ENCODE results near the gene ALDH4A1. TPM values are rescaled to one million over a fixed set of nuclear protein-coding genes. Genes with fewer than 3 reads are reported as not detected.

The ALDH4A1 gene
- polyA plus RNA-seq, 2 donors, result 34.7 to 39.6 TPM

GRCh38 chr1:18946550-18947381 is 44.4 kb upstream of the ALDH4A1 start:
- Histone ChIP-seq H3K27me3 (ENCODE audit: control insufficient read depth in 1 of 2, insufficient read depth in 2 of 2, low read length in 2 of 2) (no peaks in the 10 kb centered on the region), H3K4me3 (ENCODE audit: low read depth in 1 of 2, low read length in 2 of 2) (no peak overlapping the region), H3K36me3 (ENCODE audit: control insufficient read depth in 2 of 2, insufficient read depth in 2 of 2, low read length in 1 of 2) (no peaks in the 10 kb centered on the region), H3K9me3 (ENCODE audit: control insufficient read depth in 2 of 2, insufficient read depth in 1 of 2, low read depth in 1 of 2, low read length in 1 of 2) (no peaks in the 10 kb centered on the region), H3K27ac (ENCODE audit: low read depth in 2 of 2, low read length in 1 of 2) (peak overlapping the region; percentile 30 to 56), H3K4me1 (ENCODE audit: control insufficient read depth in 2 of 2, insufficient read depth in 2 of 2, low read length in 1 of 2) (peaks cover 24 to 41% of the 10 kb centered on the region in 2 donors)
- WGBS, 2 donors, result 51 to 65% methylated on average over 15 of the region's 15 CpGs

GRCh38 chr1:18945401-18945849 is 43.1 kb upstream of the ALDH4A1 start:
- peak overlapping the region in 1 of 2 donors; percentile 44 for H3K27ac ChIP-seq (ENCODE audit: low read depth in 2 of 2, low read length in 1 of 2)
- 54 to 62% methylated on average over 14 of the region's 14 CpGs for WGBS, 2 donors
- H3K4me3 ChIP-seq (ENCODE audit: low read depth in 1 of 2, low read length in 2 of 2), result no peak overlapping the region
- no peaks in the 10 kb centered on the region for H3K36me3 ChIP-seq (ENCODE audit: control insufficient read depth in 2 of 2, insufficient read depth in 2 of 2, low read length in 1 of 2)
- peaks cover 24 to 41% of the 10 kb centered on the region in 2 donors for H3K4me1 ChIP-seq (ENCODE audit: control insufficient read depth in 2 of 2, insufficient read depth in 2 of 2, low read length in 1 of 2)
- H3K27me3 ChIP-seq (ENCODE audit: control insufficient read depth in 1 of 2, insufficient read depth in 2 of 2, low read length in 2 of 2), result no peaks in the 10 kb centered on the region
- H3K9me3 ChIP-seq (ENCODE audit: control insufficient read depth in 2 of 2, insufficient read depth in 1 of 2, low read depth in 1 of 2, low read length in 1 of 2), result no peaks in the 10 kb centered on the region

DNA sequence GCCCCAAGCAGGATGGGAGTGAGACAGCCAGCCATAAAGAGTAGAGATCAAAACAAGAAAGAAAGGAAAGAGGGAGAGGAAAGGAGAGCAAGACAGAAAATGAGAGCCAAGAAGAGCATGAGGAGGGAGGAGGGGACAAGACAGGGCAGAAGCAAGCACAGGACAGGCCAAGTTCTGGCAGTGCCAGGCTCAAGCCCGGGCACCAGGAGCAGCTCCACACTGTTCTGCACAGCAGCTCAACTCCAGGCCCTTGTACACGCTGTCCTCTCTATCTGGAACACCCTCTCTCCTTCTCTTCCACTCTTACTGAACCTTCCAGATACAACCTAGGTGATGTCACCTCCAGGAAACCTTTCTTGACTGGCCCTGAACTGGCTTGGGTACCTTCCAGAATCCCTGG is 42.5 kb upstream of the ALDH4A1 start:
- H3K9me3 ChIP-seq (ENCODE audit: control insufficient read depth in 2 of 2, insufficient read depth in 1 of 2, low read depth in 1 of 2, low read length in 1 of 2), result no peaks in the 10 kb centered on the region
- no peak overlapping the region for H3K4me3 ChIP-seq (ENCODE audit: low read depth in 1 of 2, low read length in 2 of 2)
- no peaks in the 10 kb centered on the region for H3K36me3 ChIP-seq (ENCODE audit: control insufficient read depth in 2 of 2, insufficient read depth in 2 of 2, low read length in 1 of 2)
- no peaks in the 10 kb centered on the region for H3K27me3 ChIP-seq (ENCODE audit: control insufficient read depth in 1 of 2, insufficient read depth in 2 of 2, low read length in 2 of 2)
- peak overlapping the region in 1 of 2 donors; percentile 44 for H3K27ac ChIP-seq (ENCODE audit: low read depth in 2 of 2, low read length in 1 of 2)
- WGBS, 2 donors, result 33 to 54% methylated on average over 2 of the region's 2 CpGs
- peaks cover 30 to 45% of the 10 kb centered on the region in 2 donors for H3K4me1 ChIP-seq (ENCODE audit: control insufficient read depth in 2 of 2, insufficient read depth in 2 of 2, low read length in 1 of 2)

DNA sequence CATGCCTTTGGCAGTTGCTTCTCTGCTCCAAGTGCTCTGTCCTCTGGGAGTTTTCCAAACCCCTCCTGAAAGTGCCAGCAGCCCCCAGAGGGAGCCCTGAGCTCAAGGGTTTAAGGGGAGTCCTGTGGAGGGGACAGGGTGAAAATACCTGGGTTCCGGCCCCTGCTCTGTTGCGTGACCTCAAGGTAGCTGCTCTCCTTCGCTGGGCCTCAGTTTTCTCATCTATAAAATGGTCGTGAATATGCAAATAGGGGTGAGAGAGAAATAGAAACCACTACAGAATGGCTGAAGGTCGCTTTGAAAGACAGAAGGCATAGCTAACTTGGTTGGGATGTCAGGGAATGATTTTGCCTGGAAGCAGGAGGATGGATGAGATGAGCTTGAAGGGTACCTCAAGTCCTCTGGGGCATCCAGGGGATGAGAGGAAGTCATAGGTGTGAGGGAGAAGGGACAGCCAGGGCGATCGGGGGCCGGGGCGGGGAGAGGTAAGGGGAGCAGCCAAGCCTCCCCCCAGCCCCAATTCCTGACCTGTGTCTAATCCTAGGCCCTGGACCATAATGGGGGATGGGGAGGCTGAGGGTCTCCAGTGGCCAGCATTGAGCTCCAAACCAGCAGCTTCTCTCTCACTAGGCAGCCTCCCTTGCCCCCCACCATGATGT is 41.7 kb upstream of the ALDH4A1 start:
- no peak overlapping the region for H3K4me3 ChIP-seq (ENCODE audit: low read depth in 1 of 2, low read length in 2 of 2)
- H3K36me3 ChIP-seq (ENCODE audit: control insufficient read depth in 2 of 2, insufficient read depth in 2 of 2, low read length in 1 of 2), result no peaks in the 10 kb centered on the region
- no peaks in the 10 kb centered on the region for H3K27me3 ChIP-seq (ENCODE audit: control insufficient read depth in 1 of 2, insufficient read depth in 2 of 2, low read length in 2 of 2)
- peak overlapping the region in 1 of 2 donors; percentile 44 for H3K27ac ChIP-seq (ENCODE audit: low read depth in 2 of 2, low read length in 1 of 2)
- WGBS, 2 donors, result 92 to 93% methylated on average over 8 to 9 of the region's 9 CpGs
- H3K9me3 ChIP-seq (ENCODE audit: control insufficient read depth in 2 of 2, insufficient read depth in 1 of 2, low read depth in 1 of 2, low read length in 1 of 2), result no peaks in the 10 kb centered on the region
- peaks cover 32 to 46% of the 10 kb centered on the region in 2 donors for H3K4me1 ChIP-seq (ENCODE audit: control insufficient read depth in 2 of 2, insufficient read depth in 2 of 2, low read length in 1 of 2)

DNA sequence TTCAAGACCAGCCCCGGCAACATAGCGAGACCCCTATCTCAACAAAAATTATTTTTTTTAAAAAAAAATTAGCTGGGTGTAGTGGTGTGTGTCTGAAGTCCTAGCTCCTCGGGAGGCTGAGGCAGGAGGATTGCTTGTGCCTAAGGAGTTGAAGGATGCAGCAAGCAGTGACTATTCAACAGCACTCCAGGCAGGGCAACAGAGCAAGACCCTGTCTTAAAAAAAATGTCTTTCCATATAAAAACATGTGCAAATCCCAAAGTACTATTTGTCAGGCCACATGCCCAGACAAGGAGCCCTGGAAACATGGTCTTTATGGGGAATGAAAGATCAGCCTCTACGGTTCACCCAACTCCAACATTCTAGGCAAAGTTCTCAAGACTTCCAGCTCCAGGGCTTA is 40.8 kb upstream of the ALDH4A1 start:
- H3K36me3 ChIP-seq (ENCODE audit: control insufficient read depth in 2 of 2, insufficient read depth in 2 of 2, low read length in 1 of 2), result peaks cover 0 to 2% of the 10 kb centered on the region in 2 donors
- H3K9me3 ChIP-seq (ENCODE audit: control insufficient read depth in 2 of 2, insufficient read depth in 1 of 2, low read depth in 1 of 2, low read length in 1 of 2), result no peaks in the 10 kb centered on the region
- 92 to 96% methylated on average over 4 of the region's 4 CpGs for WGBS, 2 donors
- H3K4me3 ChIP-seq (ENCODE audit: low read depth in 1 of 2, low read length in 2 of 2), result no peak overlapping the region
- no peak overlapping the region for H3K27ac ChIP-seq (ENCODE audit: low read depth in 2 of 2, low read length in 1 of 2)
- no peaks in the 10 kb centered on the region for H3K27me3 ChIP-seq (ENCODE audit: control insufficient read depth in 1 of 2, insufficient read depth in 2 of 2, low read length in 2 of 2)
- H3K4me1 ChIP-seq (ENCODE audit: control insufficient read depth in 2 of 2, insufficient read depth in 2 of 2, low read length in 1 of 2), result peaks cover 29 to 47% of the 10 kb centered on the region in 2 donors

- Histone ChIP-seq H3K27me3 (ENCODE audit: control insufficient read depth in 1 of 2, insufficient read depth in 2 of 2, low read length in 2 of 2) (no peaks in the 10 kb centered on the region), H3K4me1 (ENCODE audit: control insufficient read depth in 2 of 2, insufficient read depth in 2 of 2, low read length in 1 of 2) (peaks cover 24 to 47% of the 10 kb centered on the region in 2 donors), H3K27ac (ENCODE audit: low read depth in 2 of 2, low read length in 1 of 2) (no peak overlapping the region), H3K9me3 (ENCODE audit: control insufficient read depth in 2 of 2, insufficient read depth in 1 of 2, low read depth in 1 of 2, low read length in 1 of 2) (no peaks in the 10 kb centered on the region), H3K36me3 (ENCODE audit: control insufficient read depth in 2 of 2, insufficient read depth in 2 of 2, low read length in 1 of 2) (peaks cover 0 to 2% of the 10 kb centered on the region in 2 donors), H3K4me3 (ENCODE audit: low read depth in 1 of 2, low read length in 2 of 2) (no peak overlapping the region)
- whole genome bisulfite sequencing, 2 donors, result 83 to 86% methylated on average over 4 of the region's 4 CpGs
Observed at GRCh38 chr1:18942340-18942739, 40.0 kb upstream of the ALDH4A1 start.

DNA sequence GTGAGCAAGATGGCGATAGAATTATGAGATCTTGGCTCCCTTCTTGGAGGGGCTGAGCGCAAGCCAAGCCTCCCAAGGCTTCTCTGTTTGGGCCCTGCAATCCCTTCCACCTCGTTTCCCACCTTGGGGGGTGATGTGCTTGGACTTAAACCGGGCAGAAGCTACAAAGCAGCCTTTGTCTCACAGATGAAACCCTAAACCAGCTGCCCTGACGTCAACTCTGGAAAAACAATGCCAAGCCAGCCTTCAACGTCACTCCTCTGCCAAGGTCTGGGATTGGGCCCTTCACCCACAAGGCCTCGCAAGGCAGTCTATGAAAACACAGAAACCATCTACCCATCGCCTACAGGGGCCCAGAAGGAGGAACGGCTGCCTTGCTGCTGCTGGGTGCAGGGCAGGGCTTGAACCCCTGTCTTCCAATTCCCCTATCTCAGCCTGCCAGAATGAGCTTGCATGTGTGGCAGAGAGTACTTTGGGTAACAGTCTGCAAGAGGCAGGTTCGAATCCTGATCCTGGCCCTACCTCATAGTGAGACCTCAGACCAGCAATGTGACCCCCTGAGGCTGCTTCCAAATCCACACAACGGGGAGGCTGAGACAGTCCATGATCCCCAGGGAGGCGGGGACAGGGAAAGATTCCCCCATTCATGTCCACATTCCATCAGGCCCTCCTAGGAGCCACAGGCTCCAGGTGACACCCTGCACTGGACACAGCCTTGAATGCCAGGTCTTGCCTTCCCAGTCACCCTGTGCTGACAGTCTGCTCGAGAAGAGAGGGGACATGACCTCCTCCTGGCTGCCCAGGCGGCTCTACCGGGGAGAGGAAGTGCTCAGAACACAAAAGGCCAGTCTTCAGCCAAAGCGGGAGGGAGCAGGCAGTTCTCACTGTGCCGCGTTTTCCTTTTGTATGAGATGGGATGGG is 39.1 kb upstream of the ALDH4A1 start:
- Histone ChIP-seq H3K4me3 (ENCODE audit: low read depth in 1 of 2, low read length in 2 of 2) (no peak overlapping the region), H3K27me3 (ENCODE audit: control insufficient read depth in 1 of 2, insufficient read depth in 2 of 2, low read length in 2 of 2) (no peaks in the 10 kb centered on the region), H3K36me3 (ENCODE audit: control insufficient read depth in 2 of 2, insufficient read depth in 2 of 2, low read length in 1 of 2) (peaks cover 0 to 2% of the 10 kb centered on the region in 2 donors), H3K9me3 (ENCODE audit: control insufficient read depth in 2 of 2, insufficient read depth in 1 of 2, low read depth in 1 of 2, low read length in 1 of 2) (no peaks in the 10 kb centered on the region), H3K4me1 (ENCODE audit: control insufficient read depth in 2 of 2, insufficient read depth in 2 of 2, low read length in 1 of 2) (peaks cover 24 to 48% of the 10 kb centered on the region in 2 donors), H3K27ac (ENCODE audit: low read depth in 2 of 2, low read length in 1 of 2) (peak overlapping the region; percentile 9 to 11)
- 72% methylated on average over 18 of the region's 18 CpGs for WGBS, 2 donors

DNA sequence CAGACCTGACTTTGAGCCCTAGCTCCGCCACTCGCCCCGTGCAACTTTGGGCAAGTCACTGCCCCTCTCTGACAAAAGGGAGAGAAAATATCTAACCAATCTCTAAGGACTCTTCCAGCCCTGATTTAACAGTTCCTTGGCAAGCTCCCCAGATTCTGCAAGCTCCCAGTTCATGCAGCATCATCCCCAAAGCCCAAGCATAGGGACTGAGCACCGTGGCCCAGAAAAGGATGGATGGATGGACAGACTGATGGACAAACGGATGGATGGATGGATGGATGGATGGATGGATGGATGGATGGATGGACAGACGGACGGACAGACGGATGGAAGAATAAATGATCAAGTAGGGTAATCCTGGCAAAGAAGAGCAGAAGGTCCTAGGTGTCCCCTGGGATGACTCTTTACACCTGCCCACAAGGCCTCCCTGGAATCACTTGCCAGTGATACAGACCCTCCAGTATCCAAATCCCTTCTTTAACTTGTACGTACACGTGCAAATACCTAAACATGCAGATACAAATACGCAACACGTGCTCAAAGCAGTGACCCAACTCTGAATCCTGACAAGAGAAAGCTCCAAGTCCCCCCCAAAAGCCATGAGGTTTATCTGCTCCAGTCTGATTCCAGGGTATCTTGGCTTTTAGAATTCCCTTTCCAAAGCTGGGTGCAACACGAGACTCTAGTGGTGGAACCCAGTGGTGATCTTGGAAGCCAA is 38.1 kb upstream of the ALDH4A1 start:
- Histone ChIP-seq H3K4me3 (ENCODE audit: low read depth in 1 of 2, low read length in 2 of 2) (no peak overlapping the region), H3K27ac (ENCODE audit: low read depth in 2 of 2, low read length in 1 of 2) (peak overlapping the region in 1 of 2 donors; percentile 45), H3K36me3 (ENCODE audit: control insufficient read depth in 2 of 2, insufficient read depth in 2 of 2, low read length in 1 of 2) (peaks cover 0 to 4% of the 10 kb centered on the region in 2 donors), H3K4me1 (ENCODE audit: control insufficient read depth in 2 of 2, insufficient read depth in 2 of 2, low read length in 1 of 2) (peaks cover 24 to 48% of the 10 kb centered on the region in 2 donors), H3K9me3 (ENCODE audit: control insufficient read depth in 2 of 2, insufficient read depth in 1 of 2, low read depth in 1 of 2, low read length in 1 of 2) (no peaks in the 10 kb centered on the region), H3K27me3 (ENCODE audit: control insufficient read depth in 1 of 2, insufficient read depth in 2 of 2, low read length in 2 of 2) (no peaks in the 10 kb centered on the region)
- WGBS, 2 donors, result 62 to 68% methylated on average over 13 of the region's 13 CpGs

All from esophagus (tissue), 2 donors.